HepG2 (cell line): Measurements from ENCODE around the gene HRC. TPM values are rescaled to one million over a fixed set of nuclear protein-coding genes. Genes with fewer than 3 reads are reported as not detected.

Experiments used
- ATF1 ChIP-seq: IDR thresholded peaks from 2 replicates; pipeline ENCODE4 v1.6.1; 2016; ENCODE audit warnings: mild to moderate bottlenecking, control low read depth
- CCAR2 ChIP-seq: fragments of 200-400 bp; formaldehyde crosslinking; optimal IDR thresholded peaks from 2 replicates; pipeline ENCODE3; 2018; ENCODE audit warnings: low read depth, mild to moderate bottlenecking, low read length, moderate library complexity
- ELF3 ChIP-seq: IDR thresholded peaks from 2 replicates; pipeline ENCODE4 v1.6.1; 2016; ENCODE audit warnings: missing genetic modification reagents, missing compliant biosample characterization
- HMGXB4 ChIP-seq, 2 experiments: sonication (generic) in 1 of 2; formaldehyde crosslinking in 1 of 2; IDR thresholded peaks; 2 replicates each; pipeline versions ENCODE4 v1.4.0 to v1.6.1; 2018 to 2020; ENCODE audit warnings: missing genetic modification reagents in 2 of 2, borderline replicate concordance in 1 of 2, low read depth in 1 of 2, mild to moderate bottlenecking in 1 of 2, missing biosample characterization in 1 of 2
- IRF9 ChIP-seq: sonication (generic); formaldehyde crosslinking; IDR thresholded peaks from 2 replicates; pipeline ENCODE4 v1.8.0; 2022; ENCODE audit warnings: missing genetic modification reagents, mild to moderate bottlenecking, borderline replicate concordance
- KDM3A ChIP-seq: IDR thresholded peaks from 2 replicates; pipeline ENCODE4 v1.6.1; 2018; ENCODE audit warnings: low read depth, missing compliant biosample characterization
- KDM6A ChIP-seq: IDR thresholded peaks from 2 replicates; pipeline ENCODE4 v1.6.1; 2016; ENCODE audit warnings: low read depth
- MEIS2 ChIP-seq: sonication (generic); formaldehyde crosslinking; IDR thresholded peaks from 2 replicates; pipeline ENCODE4 v1.9.0; 2021; ENCODE audit warnings: mild to moderate bottlenecking, missing genetic modification reagents
- MLXIP ChIP-seq: sonication (generic); formaldehyde crosslinking; IDR thresholded peaks from 2 replicates; pipeline ENCODE4 v1.9.0; 2021; ENCODE audit warnings: missing genetic modification reagents, borderline replicate concordance
- PHF5A ChIP-seq: IDR thresholded peaks from one replicate; pipeline ENCODE4 v1.6.1; 2018; ENCODE audit warnings: low read depth, missing genetic modification reagents; ENCODE audit not compliant: unreplicated experiment
- PITX1 ChIP-seq: sonication (generic); formaldehyde crosslinking; IDR thresholded peaks from 2 replicates; pipeline ENCODE4 v1.5.1; 2020; ENCODE audit warnings: mild to moderate bottlenecking, missing genetic modification reagents
- TAF1 ChIP-seq: sonication (generic); formaldehyde crosslinking; IDR thresholded peaks from 2 replicates; pipeline ENCODE4 v1.4.0; 2020; ENCODE audit warnings: missing genetic modification reagents
- TEAD2 ChIP-seq: sonication (generic); formaldehyde crosslinking; IDR thresholded peaks from 2 replicates; pipeline ENCODE4 v1.9.0; 2021; ENCODE audit warnings: missing genetic modification reagents
- ZBTB38 ChIP-seq: sonication (generic); formaldehyde crosslinking; IDR thresholded peaks from 2 replicates; pipeline ENCODE4 v1.5.1; 2020; ENCODE audit warnings: mild to moderate bottlenecking, missing genetic modification reagents
- ZNF180 ChIP-seq: sonication (generic); formaldehyde crosslinking; IDR thresholded peaks from 2 replicates; pipeline ENCODE4 v1.4.0; 2020; ENCODE audit warnings: low read depth, missing genetic modification reagents, borderline replicate concordance
- ZNF33A ChIP-seq: sonication (generic); formaldehyde crosslinking; IDR thresholded peaks from 2 replicates; pipeline ENCODE4 v1.5.1; 2020; ENCODE audit warnings: missing genetic modification reagents, mild to moderate bottlenecking, moderate library complexity, borderline replicate concordance
- ZNF432 ChIP-seq: sonication (generic); formaldehyde crosslinking; IDR thresholded peaks from 2 replicates; pipeline ENCODE4 v1.5.0; 2020; ENCODE audit warnings: missing genetic modification reagents, mild to moderate bottlenecking, borderline replicate concordance
- ZNF484 ChIP-seq: sonication (generic); formaldehyde crosslinking; IDR thresholded peaks from 2 replicates; pipeline ENCODE4 v1.5.1; 2020; ENCODE audit warnings: mild to moderate bottlenecking, low read depth, missing genetic modification reagents, borderline replicate concordance
- ZNF547 ChIP-seq: sonication (generic); formaldehyde crosslinking; IDR thresholded peaks from 2 replicates; pipeline ENCODE4 v1.5.1; 2020; ENCODE audit warnings: mild to moderate bottlenecking, missing genetic modification reagents
- ZNF572 ChIP-seq: sonication (generic); formaldehyde crosslinking; IDR thresholded peaks from 2 replicates; pipeline ENCODE4 v1.5.1; 2020; ENCODE audit warnings: mild to moderate bottlenecking, missing genetic modification reagents
- ZNF616 ChIP-seq: sonication (generic); formaldehyde crosslinking; IDR thresholded peaks from 2 replicates; pipeline ENCODE4 v1.5.0; 2020; ENCODE audit warnings: low read depth, mild to moderate bottlenecking, missing genetic modification reagents
- ZNF749 ChIP-seq: sonication (generic); formaldehyde crosslinking; IDR thresholded peaks from 2 replicates; pipeline ENCODE4 v1.8.0; 2022; ENCODE audit warnings: mild to moderate bottlenecking, missing genetic modification reagents, moderate library complexity, borderline replicate concordance
- polyA plus RNA-seq, 8 experiments: library from polyadenylated mRNA; depleted of rRNA in 3 of 8; stranded (reverse) in 7 of 8; unstranded in 1 of 8; fragments of >200 nt; fragmentation: Illumina TruSeq in 4 of 8; extraction: Trizol in 4 of 8; gene quantifications; 2 replicates each; pipeline versions ENCODE4 v1.2.1 to v1.2.3, GENCODE V29; 2011 to 2016; ENCODE audit warnings: low read depth in 4 of 8, missing spikeins in 1 of 8, mixed read lengths in 1 of 8; ENCODE audit not compliant: insufficient read depth in 1 of 8
- total RNA-seq, 5 experiments: library from RNA; depleted of rRNA; stranded (reverse); fragments of >200 nt; fragmentation: Illumina TruSeq; extraction: Trizol; gene quantifications; 2 replicates each; pipeline ENCODE4 v1.2.3, GENCODE V29; 2016; ENCODE audit warnings: low read depth in 1 of 5

The HRC gene
- total and polyA plus RNA-seq, 2 of the 13 experiments (the other 11 are each of a cell fraction or from before 2014, with no cell fraction given) = 3.6 to 15.4 TPM

- TF ChIP-seq ZNF180 (CRISPR knock-in tag) (no peak), MLXIP (no peak), ZNF432 (CRISPR knock-in tag) (no peak), PHF5A (CRISPR knock-in tag) (no peak), ZNF749 (no peak), ELF3 (no peak), IRF9 (CRISPR knock-in tag) (peak; percentile 70; the same call in 1 of the 2 replicates), HMGXB4 (CRISPR knock-in tag; IDR thresholded peaks at IDR 0.05; ENCODE audit: borderline replicate concordance in 1 of 2, low read depth in 1 of 2) (peak; percentile 28 to 40; a peak in 2 of 4 replicates), KDM3A (CRISPR knock-in tag) (peak; percentile 45; the same call in 1 of the 2 replicates), CCAR2 (no peak), MEIS2 (no peak), ZNF572 (CRISPR knock-in tag) (0 out of 2 replicates have a peak, but pooled peaks have one; percentile 33), ZNF33A (no peak), ATF1 (CRISPR knock-in tag) (no peak), KDM6A (CRISPR knock-in tag) (no peak), ZNF547 (CRISPR knock-in tag) (no peak), TAF1 (CRISPR knock-in tag) (peak; percentile 9; the same call in 1 of the 2 replicates), ZBTB38 (CRISPR knock-in tag) (no peak), PITX1 (CRISPR knock-in tag) (peak; percentile 44; the same call in 1 of the 2 replicates), ZNF616 (no peak), ZNF484 (no peak), TEAD2 (CRISPR knock-in tag) (no peak)
These were observed 40.4 kb downstream of the HRC start (continued) for GRCh38 chr19:49114630-49115363.
